A549 (cell line): Measurements from ENCODE around the gene C11orf21.

Source experiments
- CTCF ChIP-seq: fragments of >200 bp; sonication (Bioruptor Twin); formaldehyde crosslinking; IDR thresholded peaks from 3 replicates; pipeline ENCODE4 v1.5.1; 2016
- EP300 ChIP-seq, 2 experiments: fragments of >200 bp; sonication (Bioruptor Twin); formaldehyde crosslinking; IDR thresholded peaks; 2 replicates in 1 of 2; 3 replicates in 1 of 2; pipeline ENCODE4 v1.6.1; 2016 to 2017
- HDAC2 ChIP-seq: fragments of 200-600 bp; sonication (generic); IDR thresholded peaks from 2 replicates; pipeline ENCODE4 v1.6.1; 2016
- REST ChIP-seq: fragments of 200-600 bp; sonication (generic); IDR thresholded peaks from 2 replicates; pipeline ENCODE4 v1.6.1; 2016; ENCODE audit warnings: antibody characterized with exemption, mild to moderate bottlenecking, moderate library complexity
- USF2 ChIP-seq: fragments of 450-650 bp; IDR thresholded peaks from 2 replicates; pipeline ENCODE4 v1.6.1; 2014; ENCODE audit warnings: antibody characterized with exemption

- TF ChIP-seq CTCF = no peak
- no peak for TF ChIP-seq REST
- TF ChIP-seq HDAC2 = no peak
- TF ChIP-seq USF2 = no peak
- no peak for TF ChIP-seq EP300 (IDR thresholded peaks at IDR 0.05)
Measured at GRCh38 chr11:2310786-2311352, 9.2 kb upstream of the C11orf21 start.
